ENCODE results near the gene PRDX3. TPM values are rescaled to one million over a fixed set of nuclear protein-coding genes. Genes with fewer than 3 reads are reported as not detected.

The PRDX3 gene
- total and polyA plus RNA-seq, 7 experiments from 2014 or later = 11.7 to 120 (median 36.7) TPM

- Mint-ChIP-seq H3K36me3 (peaks cover 0 to 4% (median 0%) of the 10 kb centered on the region in 5 donors), H3K4me3 (peak overlapping the region; percentile 93 to 98 (median 96)), H3K27me3 (no peaks in the 10 kb centered on the region), H3K4me1 (peaks cover 48 to 61% (median 54%) of the 10 kb centered on the region in 7 donors), H3K9me3 (no peaks in the 10 kb centered on the region), H3K27ac (peak overlapping the region; percentile 90 to 97 (median 92))
- H3K36me3 ChIP-seq (ENCODE audit: control insufficient read depth in 2 of 3, insufficient read depth in 3 of 3, low read length in 3 of 3) = no peaks in the 10 kb centered on the region
- ChIA-PET CTCF (interaction anchor here (0.6 to 2.7 kb wide), 9 partner anchors 10 to 332 kb away, joined by 3 to 11 read pairs (median 4); no protein-coding TSS in a partner anchor), POLR2A (interaction anchor here (0.6 to 7.3 kb wide), 13 partner anchors 9 to 333 kb away, joined by 3 to 65 read pairs (median 3); partner anchors contain the start of genes PRDX3 and RGS10)
- DNase-seq (peak in 3 of 9 donors; percentile 5 to 18 (median 17)), ATAC-seq (no peak)
- H3K9me3 ChIP-seq (ENCODE audit: control insufficient read depth in 2 of 3, low read length in 3 of 3) = no peaks in the 10 kb centered on the region
- H3K4me3 ChIP-seq (ENCODE audit: low read length) = peak overlapping the region; percentile 75
- peaks cover 30 to 46% of the 10 kb centered on the region in 2 donors for H3K4me1 ChIP-seq (ENCODE audit: control insufficient read depth in 2 of 2, insufficient read depth in 2 of 2, low read length in 2 of 2)
- no peaks in the 10 kb centered on the region for H3K27me3 ChIP-seq (ENCODE audit: control insufficient read depth in 2 of 2, insufficient read depth in 2 of 2, low read length in 2 of 2)
- H3K27ac ChIP-seq (ENCODE audit: low read depth, low read length) = peak overlapping the region; percentile 79
- intact Hi-C loops (cut with micrococcal nuclease) = loop anchor here (1.0 to 10.0 kb wide), 8 partner anchors 26 to 649 kb away; partner anchors contain the start of genes CACUL1 (in 1 of the 2), DENND10 (in 1 of the 2) and INPP5F (in 1 of the 2)
Observed at GRCh38 chr10:119208553-119208940, 29.9 kb upstream of the PRDX3 start.

GRCh38 chr10:119207713-119208552 is 29.3 kb upstream of the PRDX3 start:
- POLR2A ChIA-PET = interaction anchor here (0.6 to 7.3 kb wide), 17 partner anchors 18 to 334 kb away, joined by 3 to 65 read pairs (median 3); partner anchors contain the start of genes PRDX3 and RGS10
- no peak for ATAC-seq

GRCh38 chr10:119207366-119207666 is 28.7 kb upstream of the PRDX3 start, which contains the start of gene GRK5:
Gene GRK5 (plus strand): TSS chr10:119207571. CDS start chr10:119207918, 347 bp downstream.
- H3K4me3 Mint-ChIP-seq = peak within 1 kb of the TSS; percentile 94 to 98 (median 97)
- Histone ChIP-seq H3K27me3 (ENCODE audit: control insufficient read depth in 2 of 2, insufficient read depth in 2 of 2, low read length in 2 of 2) (no peaks in the 10 kb centered on the region), H3K36me3 (ENCODE audit: control insufficient read depth in 2 of 3, insufficient read depth in 3 of 3, low read length in 3 of 3) (no peaks in the 10 kb centered on the region), H3K4me3 (ENCODE audit: low read length) (peak within 1 kb of the TSS; percentile 75), H3K9me3 (ENCODE audit: control insufficient read depth in 2 of 3, low read length in 3 of 3) (no peaks in the 10 kb centered on the region), H3K4me1 (ENCODE audit: control insufficient read depth in 2 of 2, insufficient read depth in 2 of 2, low read length in 2 of 2) (peaks cover 23 to 35% of the 10 kb centered on the region in 2 donors), H3K27ac (ENCODE audit: low read depth, low read length) (peak within 1 kb of the TSS; percentile 89)
- H3K36me3 Mint-ChIP-seq = no peaks in the 10 kb centered on the region
- ATAC-seq (peak; percentile 91), DNase-seq (peak; percentile 96 to 99 (median 98))
- ChIA-PET CTCF (interaction anchor here (0.6 to 2.7 kb wide), 24 partner anchors 9 to 657 kb away, joined by 3 to 36 read pairs (median 4); partner anchors contain the start of gene RGS10), POLR2A (interaction anchor here (0.6 to 7.3 kb wide), 12 partner anchors 30 to 334 kb away, joined by 3 to 65 read pairs (median 3); partner anchors contain the start of gene RGS10)
- H3K9me3 Mint-ChIP-seq = no peaks in the 10 kb centered on the region
- intact Hi-C loops (cut with micrococcal nuclease) = loop anchor here (1.0 to 10.0 kb wide), 15 partner anchors 29 to 666 kb away; partner anchors contain the start of genes PRDX3 (in 2 of the 2), CACUL1 (in 1 of the 2), DENND10 (in 1 of the 2) and EIF3A (in 1 of the 2)
- H3K27ac Mint-ChIP-seq = peak within 1 kb of the TSS; percentile 91 to 99 (median 96)
- peaks cover 41 to 48% (median 44%) of the 10 kb centered on the region in 7 donors for H3K4me1 Mint-ChIP-seq
- H3K27me3 Mint-ChIP-seq = no peaks in the 10 kb centered on the region

More at GRCh38 chr10:119207713-119208552, 29.3 kb upstream of the PRDX3 start:
- CTCF ChIA-PET = interaction anchor here (0.6 to 2.7 kb wide), 22 partner anchors 9 to 399 kb away, joined by 3 to 36 read pairs (median 4); partner anchors contain the start of gene RGS10
- Histone ChIP-seq H3K27ac (ENCODE audit: low read depth, low read length) (peak overlapping the region; percentile 79), H3K27me3 (ENCODE audit: control insufficient read depth in 2 of 2, insufficient read depth in 2 of 2, low read length in 2 of 2) (no peaks in the 10 kb centered on the region), H3K4me3 (ENCODE audit: low read length) (peak overlapping the region; percentile 75), H3K4me1 (ENCODE audit: control insufficient read depth in 2 of 2, insufficient read depth in 2 of 2, low read length in 2 of 2) (peaks cover 29 to 42% of the 10 kb centered on the region in 2 donors), H3K9me3 (ENCODE audit: control insufficient read depth in 2 of 3, low read length in 3 of 3) (no peaks in the 10 kb centered on the region), H3K36me3 (ENCODE audit: control insufficient read depth in 2 of 3, insufficient read depth in 3 of 3, low read length in 3 of 3) (no peaks in the 10 kb centered on the region)
- DNase-seq = peak in 8 of 9 donors; percentile 19 to 59 (median 36)
- peak overlapping the region; percentile 90 to 97 (median 92) for H3K27ac Mint-ChIP-seq
- intact Hi-C loops (cut with micrococcal nuclease) = loop anchor here (1.0 to 10.0 kb wide), 18 partner anchors 27 to 665 kb away; partner anchors contain the start of genes PRDX3 (in 2 of the 2), CACUL1 (in 1 of the 2), DENND10 (in 1 of the 2) and EIF3A (in 1 of the 2)
- H3K4me1 Mint-ChIP-seq = peaks cover 45 to 54% (median 50%) of the 10 kb centered on the region in 7 donors
- H3K4me3 Mint-ChIP-seq = peak overlapping the region; percentile 93 to 98 (median 96)
- peaks cover 0 to 4% (median 0%) of the 10 kb centered on the region in 5 donors for H3K36me3 Mint-ChIP-seq
- no peaks in the 10 kb centered on the region for H3K9me3 Mint-ChIP-seq
- no peaks in the 10 kb centered on the region for H3K27me3 Mint-ChIP-seq

GRCh38 chr10:119206603-119207365 is 28.2 kb upstream of the PRDX3 start:
- H3K27me3 ChIP-seq (ENCODE audit: control insufficient read depth in 2 of 2, insufficient read depth in 2 of 2, low read length in 2 of 2) = no peaks in the 10 kb centered on the region
- peak overlapping the region; percentile 89 for H3K27ac ChIP-seq (ENCODE audit: low read depth, low read length)
- H3K36me3 ChIP-seq (ENCODE audit: control insufficient read depth in 2 of 3, insufficient read depth in 3 of 3, low read length in 3 of 3) = no peaks in the 10 kb centered on the region
- intact Hi-C loops (cut with micrococcal nuclease) = loop anchor here (1.0 to 10.0 kb wide), 19 partner anchors 28 to 667 kb away; partner anchors contain the start of genes PRDX3 (in 2 of the 2), RGS10 (in 2 of the 2), BAG3 (in 1 of the 2) and CACUL1 (in 1 of the 2)
- no peaks in the 10 kb centered on the region for H3K9me3 ChIP-seq (ENCODE audit: control insufficient read depth in 2 of 3, low read length in 3 of 3)
- DNase-seq = peak; percentile 49 to 84 (median 74)
- peak; percentile 68 for ATAC-seq
- H3K4me1 ChIP-seq (ENCODE audit: control insufficient read depth in 2 of 2, insufficient read depth in 2 of 2, low read length in 2 of 2) = peaks cover 19 to 30% of the 10 kb centered on the region in 2 donors
- no peaks in the 10 kb centered on the region for H3K36me3 Mint-ChIP-seq
- ChIA-PET CTCF (interaction anchor here (0.6 to 2.7 kb wide), 31 partner anchors 8 to 658 kb away, joined by 3 to 36 read pairs (median 4); partner anchors contain the start of gene RGS10), POLR2A (interaction anchor here (0.5 to 7.3 kb wide), 17 partner anchors 31 to 666 kb away, joined by 3 to 65 read pairs (median 3); partner anchors contain the start of genes MCMBP and RGS10)
- peak overlapping the region; percentile 85 to 98 (median 95) for H3K4me3 Mint-ChIP-seq
- peak overlapping the region; percentile 85 to 99 (median 95) for H3K27ac Mint-ChIP-seq
- H3K27me3 Mint-ChIP-seq = no peaks in the 10 kb centered on the region
- peaks cover 35 to 43% (median 39%) of the 10 kb centered on the region in 7 donors for H3K4me1 Mint-ChIP-seq
- H3K9me3 Mint-ChIP-seq = no peaks in the 10 kb centered on the region
- H3K4me3 ChIP-seq (ENCODE audit: low read length) = peak overlapping the region; percentile 57

- Mint-ChIP-seq H3K27me3 (no peaks in the 10 kb centered on the region), H3K9me3 (no peaks in the 10 kb centered on the region), H3K4me3 (peak overlapping the region; percentile 74 to 98 (median 90)), H3K36me3 (no peaks in the 10 kb centered on the region), H3K27ac (peak overlapping the region; percentile 83 to 99 (median 95)), H3K4me1 (peaks cover 28 to 36% (median 33%) of the 10 kb centered on the region in 7 donors)
- H3K9me3 ChIP-seq (ENCODE audit: control insufficient read depth in 2 of 3, low read length in 3 of 3) = no peaks in the 10 kb centered on the region
- intact Hi-C loops (cut with micrococcal nuclease) = loop anchor here (1.0 to 10.0 kb wide), 12 partner anchors 46 to 651 kb away; partner anchors contain the start of genes BAG3 (in 1 of the 2), CACUL1 (in 1 of the 2), DENND10 (in 1 of the 2) and RGS10 (in 1 of the 2)
- ChIA-PET POLR2A (interaction anchor here (0.5 to 7.3 kb wide), 12 partner anchors 38 to 667 kb away, joined by 3 to 65 read pairs (median 4); partner anchors contain the start of genes MCMBP and RGS10), CTCF (interaction anchor here (0.6 to 2.7 kb wide), 22 partner anchors 7 to 658 kb away, joined by 3 to 36 read pairs (median 4); partner anchors contain the start of gene RGS10)
- no peaks in the 10 kb centered on the region for H3K27me3 ChIP-seq (ENCODE audit: control insufficient read depth in 2 of 2, insufficient read depth in 2 of 2, low read length in 2 of 2)
- DNase-seq = peak in 6 of 9 donors; percentile 14 to 62 (median 24)
- peaks cover 19 to 23% of the 10 kb centered on the region in 2 donors for H3K4me1 ChIP-seq (ENCODE audit: control insufficient read depth in 2 of 2, insufficient read depth in 2 of 2, low read length in 2 of 2)
- H3K36me3 ChIP-seq (ENCODE audit: control insufficient read depth in 2 of 3, insufficient read depth in 3 of 3, low read length in 3 of 3) = no peaks in the 10 kb centered on the region
- ATAC-seq = no peak
- H3K27ac ChIP-seq (ENCODE audit: low read depth, low read length) = peak overlapping the region; percentile 89
- H3K4me3 ChIP-seq (ENCODE audit: low read length) = peak overlapping the region; percentile 57
Observed at GRCh38 chr10:119205894-119206602, 27.4 kb upstream of the PRDX3 start.

All from naive thymus-derived CD4-positive, alpha-beta T cell (primary cell).